GM12878 (cell line): Measurements from ENCODE around the gene FSTL4. TPM values are rescaled to one million over a fixed set of nuclear protein-coding genes. Genes with fewer than 3 reads are reported as not detected.

ENCODE experiments used
- ATAC-seq: fragments of 200-7000 bp; cut with Tn5 transposase; 3 replicates; pipeline ENCODE4 v1.9.1; 2020; ENCODE audit warnings: mild to moderate bottlenecking, moderate library complexity
- BruUV-seq: library from RNA; stranded (reverse); fragments of 400-500 nt; replicated peaks from 2 replicates; lab custom pipeline; 2021; lab: Mats Ljungman, UMichigan
- CTCF ChIA-PET: fragments of 300-600 bp; sonication (Branson Sonifier 250); formaldehyde crosslinking; extraction: SDS; loops from one replicate; lab custom pipeline; 2021; ENCODE audit warnings: inconsistent platforms; lab: Yijun Ruan, JAX
- POLR2A ChIA-PET: fragments of 350-600 bp; formaldehyde crosslinking; extraction: SDS; loops from one replicate; lab custom pipeline; 2021; ENCODE audit warnings: inconsistent platforms; lab: Charles Lee
- RAD21 ChIA-PET: fragments of 300-600 bp; sonication (Branson Sonifier 250); formaldehyde crosslinking; loops from one replicate; lab custom pipeline; 2023; ENCODE audit warnings: antibody characterized with exemption; ENCODE audit not compliant: unreplicated experiment; lab: Charles Lee
- SMC1A ChIA-PET: fragments of 300-600 bp; sonication (Branson Sonifier 250); formaldehyde crosslinking; loops from one replicate; lab custom pipeline; 2023; ENCODE audit not compliant: unreplicated experiment, uncharacterized antibody; lab: Charles Lee
- DNase-seq: peaks from one replicate; pipeline ENCODE4 v3.0.0-alpha.2; 2011; ENCODE audit warnings: low read depth, low spot score
- FAIRE-seq: peaks from 3 replicates; lab custom pipeline; 2011; peaks lifted over from hg19 to GRCh38; lab: Jason Lieb, UNC
- H2AFZ ChIP-seq: 2 replicates; pipeline ENCODE4 v1.6.0; 2011; ENCODE audit warnings: low read depth, low read length, control low read depth; ENCODE audit not compliant: control insufficient read depth
- H3K27ac ChIP-seq: 2 replicates; pipeline ENCODE4 v1.5.1; 2011; ENCODE audit warnings: control low read depth; ENCODE audit not compliant: control insufficient read depth, insufficient read depth
- H3K27me3 ChIP-seq, 2 experiments: replicated peaks in 1 of 2; 2 replicates each; pipeline versions ENCODE4 v1.6.0 to v1.6.1; 2011; ENCODE audit warnings: low read length in 1 of 2; ENCODE audit not compliant: control insufficient read depth in 2 of 2, insufficient read depth in 2 of 2
- H3K36me3 ChIP-seq, 2 experiments: 2 replicates each; pipeline ENCODE4 v1.5.1; 2011; ENCODE audit warnings: low read length in 1 of 2; ENCODE audit not compliant: control insufficient read depth in 2 of 2, insufficient read depth in 2 of 2
- H3K4me1 ChIP-seq: 2 replicates; pipeline ENCODE4 v1.6.1; 2011; ENCODE audit warnings: mild to moderate bottlenecking, low read length, moderate library complexity, mixed read lengths; ENCODE audit not compliant: control insufficient read depth, insufficient read depth
- H3K4me2 ChIP-seq: 2 replicates; pipeline ENCODE4 v1.6.0; 2011; ENCODE audit warnings: control low read depth; ENCODE audit not compliant: control insufficient read depth, insufficient read depth
- H3K4me3 ChIP-seq: fragments of 200-600 bp; sonication (generic); 2 replicates; pipeline ENCODE4 v1.5.1; 2016
- H3K79me2 ChIP-seq: 2 replicates; pipeline ENCODE4 v1.6.0; 2011; ENCODE audit warnings: low read length; ENCODE audit not compliant: control insufficient read depth, insufficient read depth
- H3K9ac ChIP-seq: 2 replicates; pipeline ENCODE4 v1.8.0; 2011; ENCODE audit warnings: low read length, control low read depth, mixed read lengths; ENCODE audit not compliant: control insufficient read depth, insufficient read depth
- H3K9me3 ChIP-seq: replicated peaks from 3 replicates; pipeline ENCODE4 v1.5.1; 2011; ENCODE audit warnings: mild to moderate bottlenecking, low read length; ENCODE audit not compliant: control insufficient read depth, insufficient read depth
- H4K20me1 ChIP-seq: 2 replicates; pipeline ENCODE4 v1.6.0; 2011; ENCODE audit not compliant: control insufficient read depth, insufficient read depth
- BACH1 ChIP-seq: fragments of 450-650 bp; IDR thresholded peaks from 2 replicates; pipeline ENCODE4 v1.6.1; 2017; ENCODE audit warnings: mild to moderate bottlenecking, borderline replicate concordance
- BRCA1 ChIP-seq: IDR thresholded peaks from 2 replicates; pipeline ENCODE4 v1.6.1; 2011; ENCODE audit warnings: low read depth, low read length, improper control_type of control experiment
- CHD1 ChIP-seq: IDR thresholded peaks from 2 replicates; pipeline ENCODE4 v1.6.1; 2012; ENCODE audit warnings: low read depth, low read length, improper control_type of control experiment
- EED ChIP-seq: sonication (generic); IDR thresholded peaks from 2 replicates; pipeline ENCODE4 v1.6.1; 2016; ENCODE audit warnings: antibody characterized with exemption, low read depth
- GABPA ChIP-seq: IDR thresholded peaks from 2 replicates; pipeline ENCODE4 v1.6.1; 2014; ENCODE audit warnings: antibody characterized with exemption, low read depth, mild to moderate bottlenecking, inconsistent platforms
- HDAC2 ChIP-seq: fragments of 200-600 bp; sonication (generic); IDR thresholded peaks from 2 replicates; pipeline ENCODE4 v1.6.1; 2017
- LARP7 ChIP-seq: fragments of 450-650 bp; IDR thresholded peaks from 2 replicates; pipeline ENCODE4 v1.6.1; 2017; ENCODE audit warnings: mild to moderate bottlenecking
- POLR2AphosphoS2 ChIP-seq: IDR thresholded peaks from 2 replicates; pipeline ENCODE4 v1.6.1; 2011; ENCODE audit warnings: low read depth, mild to moderate bottlenecking, low read length, improper control_type of control experiment, moderate library complexity
- RBBP5 ChIP-seq: fragments of 200-600 bp; sonication (generic); conservative IDR thresholded peaks from 2 replicates; pipeline ENCODE4 v1.6.1; 2016
- RELA ChIP-seq: fragments of 450-650 bp; IDR thresholded peaks from 2 replicates; pipeline ENCODE4 v1.8.0; 2014; ENCODE audit warnings: borderline replicate concordance; ENCODE audit not compliant: partially characterized antibody
- RUNX3 ChIP-seq: IDR thresholded peaks from 2 replicates; pipeline ENCODE4 v1.6.1; 2012; ENCODE audit warnings: low read length, inconsistent platforms
- SMAD5 ChIP-seq: IDR thresholded peaks from 2 replicates; pipeline ENCODE4 v1.6.1; 2016; ENCODE audit warnings: antibody characterized with exemption, low read depth
- STAT1 ChIP-seq: fragments of 450-650 bp; conservative IDR thresholded peaks from 2 replicates; pipeline ENCODE4 v1.6.1; 2014; ENCODE audit warnings: antibody characterized with exemption, mild to moderate bottlenecking
- ZNF207 ChIP-seq: fragments of 450-650 bp; IDR thresholded peaks from 2 replicates; pipeline ENCODE4 v1.6.1; 2014; ENCODE audit warnings: antibody characterized with exemption, mild to moderate bottlenecking, borderline replicate concordance
- ZNF274 ChIP-seq: IDR thresholded peaks from one replicate; pipeline ENCODE4 v1.8.0; 2011; ENCODE audit not compliant: insufficient read length, insufficient read depth
- WGBS: methylation state at CpG from one replicate; pipeline ENCODE4 v1.1.6; 2016; ENCODE audit warnings: low lambda C conversion rate; ENCODE audit not compliant: insufficient replicate concordance, insufficient coverage; ENCODE audit errors: missing lambda C conversion rate; 5-methylcytosine and 5-hydroxymethylcytosine counted together
- in situ Hi-C: fragments of 300-500 bp; cut with MboI; formaldehyde crosslinking; loops from 9 replicates; pipeline ENCODE4 v1.14.3; 2018; ENCODE audit warnings: mixed read lengths
- intact Hi-C: fragments of 100-400 bp; cut with micrococcal nuclease; formaldehyde crosslinking; loops from one replicate; pipeline ENCODE4 v1.14.2; 2022; ENCODE audit not compliant: unreplicated experiment
- polyA plus RNA-seq, 11 experiments: library from polyadenylated mRNA; depleted of rRNA in 4 of 11; unstranded in 6 of 11; stranded (reverse) in 5 of 11; fragments of >200 nt; fragmentation: Nextera tagmentation in 4 of 11; fragmentation: Illumina TruSeq in 1 of 11; extraction: Ambion mirVana in 4 of 11; extraction: Trizol in 1 of 11; gene quantifications; 1 replicate in 1 of 11; 2 replicates in 10 of 11; pipeline versions ENCODE4 v1.2.1 to v1.2.3, GENCODE V29; 2011 to 2016; ENCODE audit warnings: inconsistent platforms in 2 of 11, missing spikeins in 2 of 11, low read depth in 1 of 11
- total RNA-seq, 4 experiments: library from RNA; depleted of rRNA in 3 of 4; stranded (reverse); fragments of >200 nt in 3 of 4; fragmentation: Illumina TruSeq in 1 of 4; extraction: Trizol in 1 of 4; gene quantifications; 2 replicates each; pipeline versions ENCODE4 v1.2.1 to v1.2.3, GENCODE V29; 2013 to 2021
- TF ChIP-seq, protein P1 (sequence below): fragments of 450-650 bp; IDR thresholded peaks from 2 replicates; pipeline ENCODE4 v1.6.1; 2017; ENCODE audit warnings: mild to moderate bottlenecking, moderate library complexity
- TF ChIP-seq, protein P2 (sequence below): fragments of 150-350 bp; IDR thresholded peaks from 2 replicates; pipeline ENCODE4 v1.6.1; 2016; ENCODE audit warnings: low read depth, low read length
- TF ChIP-seq, protein P3 (sequence below): IDR thresholded peaks from 2 replicates; pipeline ENCODE4 v1.6.1; 2011; ENCODE audit warnings: mild to moderate bottlenecking, low read depth, low read length, moderate library complexity; ENCODE audit not compliant: insufficient replicate concordance

Gene FSTL4
- total and polyA plus RNA-seq, 10 of the 15 experiments (the other 5 are each of a cell fraction or from before 2014, with no cell fraction given) = 0.01 to 0.79 (median 0.21) TPM; not detected in 6

DNA sequence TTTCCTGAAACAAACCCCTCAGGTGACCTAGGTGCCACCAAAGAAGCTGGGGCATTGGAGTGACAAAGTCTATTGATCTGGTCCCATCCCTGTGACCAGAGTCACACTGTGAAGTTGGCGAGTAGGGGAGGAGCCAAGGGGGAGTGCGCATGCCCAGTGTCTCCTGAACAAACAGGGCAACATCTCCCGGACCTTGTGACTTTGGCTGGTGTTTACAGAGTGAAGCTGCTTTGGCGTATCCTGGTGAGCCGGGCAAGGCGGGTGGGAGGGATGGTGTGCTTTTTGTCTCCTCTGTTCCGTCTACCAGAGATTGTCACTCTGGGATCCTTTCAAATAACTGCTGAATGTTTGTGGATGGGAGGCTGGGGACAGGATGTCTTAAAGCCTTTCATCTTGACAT is 356.1 kb downstream of the FSTL4 start (continued):
- TF ChIP-seq, protein P1, sequence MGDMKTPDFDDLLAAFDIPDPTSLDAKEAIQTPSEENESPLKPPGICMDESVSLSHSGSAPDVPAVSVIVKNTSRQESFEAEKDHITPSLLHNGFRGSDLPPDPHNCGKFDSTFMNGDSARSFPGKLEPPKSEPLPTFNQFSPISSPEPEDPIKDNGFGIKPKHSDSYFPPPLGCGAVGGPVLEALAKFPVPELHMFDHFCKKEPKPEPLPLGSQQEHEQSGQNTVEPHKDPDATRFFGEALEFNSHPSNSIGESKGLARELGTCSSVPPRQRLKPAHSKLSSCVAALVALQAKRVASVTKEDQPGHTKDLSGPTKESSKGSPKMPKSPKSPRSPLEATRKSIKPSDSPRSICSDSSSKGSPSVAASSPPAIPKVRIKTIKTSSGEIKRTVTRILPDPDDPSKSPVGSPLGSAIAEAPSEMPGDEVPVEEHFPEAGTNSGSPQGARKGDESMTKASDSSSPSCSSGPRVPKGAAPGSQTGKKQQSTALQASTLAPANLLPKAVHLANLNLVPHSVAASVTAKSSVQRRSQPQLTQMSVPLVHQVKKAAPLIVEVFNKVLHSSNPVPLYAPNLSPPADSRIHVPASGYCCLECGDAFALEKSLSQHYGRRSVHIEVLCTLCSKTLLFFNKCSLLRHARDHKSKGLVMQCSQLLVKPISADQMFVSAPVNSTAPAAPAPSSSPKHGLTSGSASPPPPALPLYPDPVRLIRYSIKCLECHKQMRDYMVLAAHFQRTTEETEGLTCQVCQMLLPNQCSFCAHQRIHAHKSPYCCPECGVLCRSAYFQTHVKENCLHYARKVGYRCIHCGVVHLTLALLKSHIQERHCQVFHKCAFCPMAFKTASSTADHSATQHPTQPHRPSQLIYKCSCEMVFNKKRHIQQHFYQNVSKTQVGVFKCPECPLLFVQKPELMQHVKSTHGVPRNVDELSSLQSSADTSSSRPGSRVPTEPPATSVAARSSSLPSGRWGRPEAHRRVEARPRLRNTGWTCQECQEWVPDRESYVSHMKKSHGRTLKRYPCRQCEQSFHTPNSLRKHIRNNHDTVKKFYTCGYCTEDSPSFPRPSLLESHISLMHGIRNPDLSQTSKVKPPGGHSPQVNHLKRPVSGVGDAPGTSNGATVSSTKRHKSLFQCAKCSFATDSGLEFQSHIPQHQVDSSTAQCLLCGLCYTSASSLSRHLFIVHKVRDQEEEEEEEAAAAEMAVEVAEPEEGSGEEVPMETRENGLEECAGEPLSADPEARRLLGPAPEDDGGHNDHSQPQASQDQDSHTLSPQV = no peak

DNA sequence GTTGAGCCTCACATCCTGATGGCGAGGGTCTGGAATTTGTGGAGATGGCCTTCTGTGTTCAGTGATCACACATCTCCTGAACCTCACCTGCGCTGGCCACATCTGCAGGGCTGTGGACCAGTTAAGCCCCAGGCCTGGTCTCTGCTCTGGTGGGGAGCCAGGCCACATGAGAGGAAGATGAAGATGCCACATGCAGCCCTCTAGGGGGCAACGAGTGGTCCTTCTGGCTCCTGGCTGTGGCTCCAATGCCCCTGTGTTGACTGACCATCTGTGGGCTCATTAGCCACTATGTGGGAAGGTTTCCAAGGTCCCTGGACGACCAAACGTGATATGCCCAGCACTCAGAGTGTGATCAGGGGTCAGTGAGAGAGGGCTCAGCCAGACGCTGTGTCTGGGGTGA is 357.5 kb downstream of the FSTL4 start:
- intact Hi-C loops (no loop called here), in situ Hi-C loops (no loop called here)
- ChIA-PET SMC1A (no interaction called here), POLR2A (no interaction called here), CTCF (no interaction called here), RAD21 (no interaction called here)
- Histone ChIP-seq H4K20me1 (no peaks in the 10 kb centered on the region), H3K36me3 (no peaks in the 10 kb centered on the region), H3K27me3 (no peaks in the 10 kb centered on the region), H3K4me1 (no peaks in the 10 kb centered on the region), H3K4me2 (no peak overlapping the region), H3K4me3 (no peak overlapping the region), H3K79me2 (no peaks in the 10 kb centered on the region), H3K27ac (no peak overlapping the region), H3K9me3 (no peaks in the 10 kb centered on the region), H3K9ac (no peak overlapping the region), H2AFZ (no peak overlapping the region)
- no peak for ATAC-seq
- FAIRE-seq = no peak
- WGBS = 15% methylated on average over 6 of the region's 6 CpGs
- DNase-seq = no peak
- BruUV-seq = no TSS peak
- TF ChIP-seq POLR2AphosphoS2 = no peak
- TF ChIP-seq CHD1 = no peak
- TF ChIP-seq ZNF274 = no peak
- TF ChIP-seq BACH1 = no peak
- TF ChIP-seq STAT1 = no peak
- TF ChIP-seq, protein P2, sequence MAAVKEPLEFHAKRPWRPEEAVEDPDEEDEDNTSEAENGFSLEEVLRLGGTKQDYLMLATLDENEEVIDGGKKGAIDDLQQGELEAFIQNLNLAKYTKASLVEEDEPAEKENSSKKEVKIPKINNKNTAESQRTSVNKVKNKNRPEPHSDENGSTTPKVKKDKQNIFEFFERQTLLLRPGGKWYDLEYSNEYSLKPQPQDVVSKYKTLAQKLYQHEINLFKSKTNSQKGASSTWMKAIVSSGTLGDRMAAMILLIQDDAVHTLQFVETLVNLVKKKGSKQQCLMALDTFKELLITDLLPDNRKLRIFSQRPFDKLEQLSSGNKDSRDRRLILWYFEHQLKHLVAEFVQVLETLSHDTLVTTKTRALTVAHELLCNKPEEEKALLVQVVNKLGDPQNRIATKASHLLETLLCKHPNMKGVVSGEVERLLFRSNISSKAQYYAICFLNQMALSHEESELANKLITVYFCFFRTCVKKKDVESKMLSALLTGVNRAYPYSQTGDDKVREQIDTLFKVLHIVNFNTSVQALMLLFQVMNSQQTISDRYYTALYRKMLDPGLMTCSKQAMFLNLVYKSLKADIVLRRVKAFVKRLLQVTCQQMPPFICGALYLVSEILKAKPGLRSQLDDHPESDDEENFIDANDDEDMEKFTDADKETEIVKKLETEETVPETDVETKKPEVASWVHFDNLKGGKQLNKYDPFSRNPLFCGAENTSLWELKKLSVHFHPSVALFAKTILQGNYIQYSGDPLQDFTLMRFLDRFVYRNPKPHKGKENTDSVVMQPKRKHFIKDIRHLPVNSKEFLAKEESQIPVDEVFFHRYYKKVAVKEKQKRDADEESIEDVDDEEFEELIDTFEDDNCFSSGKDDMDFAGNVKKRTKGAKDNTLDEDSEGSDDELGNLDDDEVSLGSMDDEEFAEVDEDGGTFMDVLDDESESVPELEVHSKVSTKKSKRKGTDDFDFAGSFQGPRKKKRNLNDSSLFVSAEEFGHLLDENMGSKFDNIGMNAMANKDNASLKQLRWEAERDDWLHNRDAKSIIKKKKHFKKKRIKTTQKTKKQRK = no peak
- no peak for TF ChIP-seq RUNX3
- TF ChIP-seq SMAD5 = no peak
- TF ChIP-seq RBBP5 = no peak
- no peak for TF ChIP-seq LARP7
- TF ChIP-seq EED = no peak
- no peak for TF ChIP-seq ZNF207
- TF ChIP-seq HDAC2 = no peak
- TF ChIP-seq GABPA = no peak
- TF ChIP-seq BRCA1 = no peak
- no peak for TF ChIP-seq RELA
- TF ChIP-seq, protein P3, sequence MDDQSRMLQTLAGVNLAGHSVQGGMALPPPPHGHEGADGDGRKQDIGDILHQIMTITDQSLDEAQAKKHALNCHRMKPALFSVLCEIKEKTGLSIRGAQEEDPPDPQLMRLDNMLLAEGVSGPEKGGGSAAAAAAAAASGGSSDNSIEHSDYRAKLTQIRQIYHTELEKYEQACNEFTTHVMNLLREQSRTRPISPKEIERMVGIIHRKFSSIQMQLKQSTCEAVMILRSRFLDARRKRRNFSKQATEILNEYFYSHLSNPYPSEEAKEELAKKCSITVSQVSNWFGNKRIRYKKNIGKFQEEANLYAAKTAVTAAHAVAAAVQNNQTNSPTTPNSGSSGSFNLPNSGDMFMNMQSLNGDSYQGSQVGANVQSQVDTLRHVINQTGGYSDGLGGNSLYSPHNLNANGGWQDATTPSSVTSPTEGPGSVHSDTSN = no peak
